ENCODE data around the gene CT83. TPM values are rescaled to one million over a fixed set of nuclear protein-coding genes. Genes with fewer than 3 reads are reported as not detected.

Gene CT83, protein sequence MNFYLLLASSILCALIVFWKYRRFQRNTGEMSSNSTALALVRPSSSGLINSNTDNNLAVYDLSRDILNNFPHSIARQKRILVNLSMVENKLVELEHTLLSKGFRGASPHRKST
- total RNA-seq, result not detected in 2 replicates

DNA sequence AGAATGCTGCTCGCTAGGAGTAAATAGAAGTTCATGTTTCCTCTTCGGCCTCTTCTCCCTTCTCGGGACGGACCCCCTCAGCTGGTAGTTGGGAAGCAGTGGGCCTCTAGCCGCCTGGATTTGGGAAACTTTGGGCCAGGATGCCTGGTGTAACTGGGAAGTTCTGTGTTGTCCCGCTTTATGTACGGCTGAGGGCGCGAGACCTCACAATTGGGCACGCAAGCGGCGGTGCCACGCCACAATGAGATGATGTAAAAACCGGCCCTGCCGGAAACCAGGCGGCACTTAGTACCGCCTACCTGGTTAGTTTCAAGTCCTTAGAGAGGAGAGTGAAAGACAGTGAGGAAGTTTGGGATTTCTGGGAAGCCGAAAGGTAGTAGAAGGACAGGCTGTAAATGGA, at the start of gene CT83:
CT83 (minus strand) TSS at position 155 of the 400 bp plus-strand sequence; CDS start at position 35, 120 bp downstream.

DNA sequence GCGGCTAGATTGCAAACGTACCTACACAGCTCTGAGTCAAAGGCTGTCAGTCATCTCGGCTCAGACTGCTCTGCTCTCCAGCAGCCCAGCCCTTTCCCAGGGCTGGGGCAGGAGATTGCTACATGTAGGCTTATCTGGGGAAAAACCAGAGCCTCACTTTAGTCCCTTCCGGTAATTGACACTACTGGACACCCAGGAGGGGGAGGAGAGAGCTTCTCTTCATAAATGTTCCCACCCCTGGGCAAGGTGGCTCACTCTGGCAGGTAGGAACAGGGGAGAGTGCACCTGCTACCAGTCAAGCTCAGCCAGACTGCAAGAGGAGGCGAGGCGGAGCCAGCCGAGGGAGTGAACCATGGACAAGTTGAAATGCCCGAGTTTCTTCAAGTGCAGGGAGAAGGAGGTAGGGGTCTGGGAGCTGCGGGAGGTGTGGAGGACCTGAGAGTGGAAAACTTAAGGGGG, 26.4 kb downstream of the CT83 start, which contains the start of gene SLC6A14:
SLC6A14 (plus strand) TSS at position 249 of the 459 bp plus-strand sequence; CDS start at position 353, 104 bp downstream.

Other genes with a start within 250 kb of the CT83 start
- gene SLC6A14, start 26.4 kb downstream of the CT83 start, total RNA-seq, result not detected in 2 replicates